ENCODE measurements around the gene PRSS3.

GRCh38 chr9:33752130-33752637 lies 43.2 kb upstream of the PRSS3 start:
- TF ChIP-seq IRF3 (IDR thresholded peaks at IDR 0.05) (no peak), CTCF (IDR thresholded peaks at IDR 0.05 in 2 of 3, conservative IDR thresholded peaks at IDR 0.05 in 1 of 3; ENCODE audit: control insufficient read depth in 2 of 3, extremely low read depth in 1 of 3, insufficient read depth in 1 of 3, low read depth in 3 of 3, low read length in 3 of 3) (no peak), POLR2A (IDR thresholded peaks at IDR 0.05; ENCODE audit: low read depth, low read length) (no peak), BMI1 (IDR thresholded peaks at IDR 0.05; ENCODE audit: borderline replicate concordance) (no peak), CHD2 (IDR thresholded peaks at IDR 0.05; ENCODE audit: borderline replicate concordance, low read depth, low read length) (no peak), SRF (IDR thresholded peaks at IDR 0.05; ENCODE audit: low read depth in 2 of 2, low read length in 2 of 2) (no peak)

All from GM12878 (cell line).